SU-DHL-6 (cell line): ENCODE results near the gene BDH2.

Experiments used
- EZH2phosphoT487 ChIP-seq: fragments of 200-600 bp; sonication (generic), shearing (Covaris generic); conservative IDR thresholded peaks from 2 replicates; pipeline ENCODE4 v1.6.1; 2018; ENCODE audit warnings: mild to moderate bottlenecking, antibody characterized with exemption, low read length, moderate library complexity, mixed read lengths
- TF ChIP-seq, protein P1 (sequence below): fragments of 200-600 bp; sonication (generic); IDR thresholded peaks from one replicate; pipeline ENCODE4 v1.5.1; 2017; ENCODE audit warnings: antibody characterized with exemption, mild to moderate bottlenecking, low read length, moderate library complexity; ENCODE audit not compliant: insufficient read depth, poor library complexity, severe bottlenecking

DNA sequence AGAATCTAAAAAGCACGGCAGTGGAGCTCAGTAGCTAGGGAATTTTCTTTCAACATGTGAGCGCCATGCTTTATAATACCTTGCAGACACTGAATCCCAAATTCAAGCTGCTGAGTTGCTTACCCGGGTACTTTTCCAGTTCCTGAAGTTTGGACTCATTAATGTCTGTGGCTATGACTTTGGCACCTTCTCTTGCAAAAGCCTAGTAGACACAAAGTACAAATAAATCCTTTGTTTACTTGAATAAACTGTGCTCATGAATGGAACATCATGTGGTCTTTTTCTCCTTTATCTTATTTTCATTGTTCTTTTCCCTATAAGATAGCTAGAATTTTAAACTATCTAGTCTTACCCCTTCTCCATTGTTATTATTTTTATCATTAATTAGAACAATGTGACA lies 4.6 kb downstream of the BDH2 start:
- TF ChIP-seq, protein P1, sequence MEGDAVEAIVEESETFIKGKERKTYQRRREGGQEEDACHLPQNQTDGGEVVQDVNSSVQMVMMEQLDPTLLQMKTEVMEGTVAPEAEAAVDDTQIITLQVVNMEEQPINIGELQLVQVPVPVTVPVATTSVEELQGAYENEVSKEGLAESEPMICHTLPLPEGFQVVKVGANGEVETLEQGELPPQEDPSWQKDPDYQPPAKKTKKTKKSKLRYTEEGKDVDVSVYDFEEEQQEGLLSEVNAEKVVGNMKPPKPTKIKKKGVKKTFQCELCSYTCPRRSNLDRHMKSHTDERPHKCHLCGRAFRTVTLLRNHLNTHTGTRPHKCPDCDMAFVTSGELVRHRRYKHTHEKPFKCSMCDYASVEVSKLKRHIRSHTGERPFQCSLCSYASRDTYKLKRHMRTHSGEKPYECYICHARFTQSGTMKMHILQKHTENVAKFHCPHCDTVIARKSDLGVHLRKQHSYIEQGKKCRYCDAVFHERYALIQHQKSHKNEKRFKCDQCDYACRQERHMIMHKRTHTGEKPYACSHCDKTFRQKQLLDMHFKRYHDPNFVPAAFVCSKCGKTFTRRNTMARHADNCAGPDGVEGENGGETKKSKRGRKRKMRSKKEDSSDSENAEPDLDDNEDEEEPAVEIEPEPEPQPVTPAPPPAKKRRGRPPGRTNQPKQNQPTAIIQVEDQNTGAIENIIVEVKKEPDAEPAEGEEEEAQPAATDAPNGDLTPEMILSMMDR: no peak
- TF ChIP-seq EZH2phosphoT487: no peak
